Measurements from ENCODE around the gene SYTL3. TPM values are rescaled to one million over a fixed set of nuclear protein-coding genes. Genes with fewer than 3 reads are reported as not detected.

Gene SYTL3
- total and polyA plus RNA-seq, 2 of the 8 experiments (the other 6 are each of a cell fraction or from before 2014, with no cell fraction given) = 0.27 to 0.99 TPM

- Histone ChIP-seq H3K4me3 (ENCODE audit: extremely low read depth in 1 of 4, insufficient read depth in 2 of 4, low read depth in 3 of 4, low read length in 4 of 4) (no peak overlapping the region), H2BK12ac (ENCODE audit: low read depth, low read length) (no peak overlapping the region), H2BK20ac (ENCODE audit: low read length) (no peak overlapping the region), H2BK5ac (ENCODE audit: low read depth, low read length) (no peak overlapping the region; the same call in 1 of the 2 replicates), H3K4me1 (replicated peaks in 1 of 4; ENCODE audit: control insufficient read depth in 3 of 4, insufficient read depth in 4 of 4, low read length in 3 of 4) (peaks cover 0 to 5% (median 0%) of the 10 kb centered on the region in 4 experiments; a peak in 2 of 7 replicates), H2BK120ac (replicated peaks; ENCODE audit: low read depth, low read length) (no peak overlapping the region), H2AK5ac (ENCODE audit: low read depth, low read length) (no peak overlapping the region), H3K23me2 (ENCODE audit: low read depth, low read length) (no peaks in the 10 kb centered on the region; the same call in 1 of the 2 replicates), H3K9me3 (ENCODE audit: insufficient read depth in 2 of 2, low read depth in 1 of 2, low read length in 1 of 2) (no peaks in the 10 kb centered on the region), H4K91ac (replicated peaks; ENCODE audit: insufficient read length, low read length) (no peak overlapping the region), H2BK15ac (ENCODE audit: low read length) (no peak overlapping the region), H2AFZ (ENCODE audit: low read length) (no peak overlapping the region), H3K18ac (ENCODE audit: extremely low read depth, low read length) (no peak overlapping the region), H3K27ac (ENCODE audit: low read depth, low read length) (no peak overlapping the region), H3K4ac (replicated peaks; ENCODE audit: insufficient read length, low read depth, low read length) (no peak overlapping the region), H3K36me3 (ENCODE audit: control insufficient read depth in 2 of 4, insufficient read depth in 4 of 4, low read length in 3 of 4) (peaks cover 60 to 100% (median 86%) of the 10 kb centered on the region in 4 experiments), H3K9ac (replicated peaks in 1 of 4; ENCODE audit: extremely low read depth in 1 of 4, low read depth in 3 of 4, low read length in 3 of 4) (no peak overlapping the region), H3K56ac (replicated peaks; ENCODE audit: insufficient read length, low read depth, low read length) (no peak overlapping the region), H3K23ac (ENCODE audit: insufficient read length) (no peak overlapping the region), H4K5ac (ENCODE audit: insufficient read length, low read depth, low read length) (no peak overlapping the region), H3K27me3 (replicated peaks in 1 of 4; ENCODE audit: control insufficient read depth in 3 of 4, extremely low read depth in 1 of 4, insufficient read depth in 3 of 4, low read length in 3 of 4) (no peaks in the 10 kb centered on the region), H3K14ac (ENCODE audit: insufficient read length) (no peak overlapping the region), H3K79me2 (ENCODE audit: control insufficient read depth in 1 of 2, insufficient read depth in 2 of 2, low read length in 2 of 2) (peaks cover 0 to 17% of the 10 kb centered on the region in 2 experiments; a peak in 1 of 4 replicates), H3K79me1 (ENCODE audit: low read depth, low read length) (peaks cover 6% of the 10 kb centered on the region; the same call in 1 of the 2 replicates), H3K4me2 (ENCODE audit: insufficient read depth in 1 of 2, low read depth in 2 of 2, low read length in 2 of 2) (no peak overlapping the region), H4K8ac (ENCODE audit: extremely low read depth, insufficient read depth, low read length) (peak overlapping the region; percentile 69; the same call in 1 of the 2 replicates), H4K20me1 (replicated peaks in 1 of 2; ENCODE audit: control insufficient read depth in 1 of 2, insufficient read depth in 2 of 2, low read length in 2 of 2) (peaks cover 11 to 35% of the 10 kb centered on the region in 2 experiments)
- 84% methylated on average over 21 of the region's 21 CpGs; no CpG with 5 or more reads in 1 of the 2 experiments for WGBS, 2 experiments (ENCODE audit: extremely low coverage in 1 of 2, insufficient coverage in 1 of 2, insufficient read length in 1 of 2, insufficient replicate concordance in 2 of 2, low coverage in 1 of 2, low lambda C conversion rate in 2 of 2, missing lambda C conversion rate in 1 of 2)
- 0 out of 2 replicates have a peak, but pooled peaks have one; percentile 22 for TF ChIP-seq POLR2AphosphoS5 (IDR thresholded peaks at IDR 0.05; ENCODE audit: low read depth, low read length)
- TF ChIP-seq TAF1 (IDR thresholded peaks at IDR 0.05; ENCODE audit: low read depth, low read length) = no peak
- FAIRE-seq (no peak), DNase-seq (ENCODE audit: low read depth in 1 of 2, low spot score in 2 of 2) (no peak)
- ChIA-PET POLR2A (ENCODE audit: partially characterized antibody) (interaction anchor here (1.4 to 9.0 kb wide), 5 partner anchors 9 to 18 kb away, joined by 4 to 75 read pairs (median 14); no protein-coding TSS in a partner anchor), CTCF (ENCODE audit: partially characterized antibody) (interaction anchor here (0.5 to 3.6 kb wide), 10 partner anchors 11 to 210 kb away, joined by 3 to 19 read pairs (median 4); no protein-coding TSS in a partner anchor)
Observed at GRCh38 chr6:158770533-158771330, 120.9 kb downstream of the SYTL3 start.
